CD4-positive, CD25-positive, alpha-beta regulatory T cell (primary cell): ENCODE measurements around the gene CIB4. TPM values are rescaled to one million over a fixed set of nuclear protein-coding genes. Genes with fewer than 3 reads are reported as not detected.

Experiments
- ATAC-seq, 2 donors: fragments of 150-1000 bp; cut with Tn5 transposase; one replicate each; pipeline ENCODE4 v1.10.0; 2021; ENCODE audit warnings: low read depth in 2 of 2, moderate number of reproducible peaks in 2 of 2, moderate library complexity in 1 of 2
- DNase-seq, 3 donors: peaks; one replicate each; pipeline versions ENCODE4 v3.0.0 to v3.0.0-alpha.2; 2012 to 2022; ENCODE audit warnings: mixed read lengths in 1 of 3
- H3K27ac ChIP-seq: one replicate; pipeline ENCODE4 v1.7.0; 2013; ENCODE audit warnings: mild to moderate bottlenecking, low read length; ENCODE audit not compliant: insufficient read depth, poor library complexity, severe bottlenecking
- H3K27me3 ChIP-seq: one replicate; pipeline ENCODE4 v1.7.0; 2013; ENCODE audit warnings: low read length; ENCODE audit not compliant: control insufficient read depth, insufficient read depth
- H3K36me3 ChIP-seq: one replicate; pipeline ENCODE4 v1.7.0; 2013; ENCODE audit warnings: mild to moderate bottlenecking, low read length, moderate library complexity; ENCODE audit not compliant: control insufficient read depth, insufficient read depth
- H3K4me1 ChIP-seq: 2 replicates; pipeline ENCODE4 v1.7.0; 2013; ENCODE audit warnings: mild to moderate bottlenecking, low read length; ENCODE audit not compliant: insufficient read depth, control insufficient read depth, poor library complexity, severe bottlenecking
- H3K4me3 ChIP-seq: one replicate; pipeline ENCODE4 v1.7.0; 2013; ENCODE audit warnings: low read depth, mild to moderate bottlenecking, low read length, moderate library complexity
- H3K9me3 ChIP-seq, 2 experiments: 1 replicate in 1 of 2; 2 replicates in 1 of 2; pipeline ENCODE4 v1.7.0; 2013; ENCODE audit warnings: low read length in 2 of 2, mild to moderate bottlenecking in 1 of 2, moderate library complexity in 1 of 2; ENCODE audit not compliant: control insufficient read depth in 2 of 2
- H3K27ac Mint-ChIP-seq, 3 donors: one replicate each; pipeline ENCODE4 v1.8.0; 2020 to 2022; ENCODE audit warnings: mild to moderate bottlenecking in 3 of 3, mixed read lengths in 3 of 3, moderate library complexity in 2 of 3
- H3K27me3 Mint-ChIP-seq: one replicate; pipeline ENCODE4 v1.8.0; 2022; ENCODE audit warnings: mild to moderate bottlenecking, mixed read lengths
- H3K36me3 Mint-ChIP-seq: one replicate; pipeline ENCODE4 v1.8.0; 2020; ENCODE audit warnings: mixed read lengths
- H3K4me1 Mint-ChIP-seq, 4 donors: one replicate each; pipeline ENCODE4 v1.8.0; 2020 to 2022; ENCODE audit warnings: mixed read lengths in 4 of 4, mild to moderate bottlenecking in 1 of 4
- H3K4me3 Mint-ChIP-seq, 4 donors: one replicate each; pipeline ENCODE4 v1.8.0; 2020 to 2022; ENCODE audit warnings: mild to moderate bottlenecking in 4 of 4, mixed read lengths in 4 of 4, moderate library complexity in 3 of 4
- H3K9me3 Mint-ChIP-seq, 7 donors: one replicate each; pipeline ENCODE4 v1.8.0; 2020 to 2022; ENCODE audit warnings: mixed read lengths in 7 of 7, mild to moderate bottlenecking in 3 of 7, moderate library complexity in 2 of 7
- polyA plus RNA-seq, 4 donors: library from polyadenylated mRNA; unstranded; fragments of 300-500 nt; fragmentation: Illumina TruSeq; gene quantifications; one replicate each; pipeline ENCODE4 v1.2.3, GENCODE V29; 2021
- total RNA-seq: library from RNA; stranded (reverse); gene quantifications from one replicate; pipeline ENCODE4 v1.2.3, GENCODE V29; 2022

CIB4 gene
- not detected for total RNA-seq
- polyA plus RNA-seq, result not detected

DNA sequence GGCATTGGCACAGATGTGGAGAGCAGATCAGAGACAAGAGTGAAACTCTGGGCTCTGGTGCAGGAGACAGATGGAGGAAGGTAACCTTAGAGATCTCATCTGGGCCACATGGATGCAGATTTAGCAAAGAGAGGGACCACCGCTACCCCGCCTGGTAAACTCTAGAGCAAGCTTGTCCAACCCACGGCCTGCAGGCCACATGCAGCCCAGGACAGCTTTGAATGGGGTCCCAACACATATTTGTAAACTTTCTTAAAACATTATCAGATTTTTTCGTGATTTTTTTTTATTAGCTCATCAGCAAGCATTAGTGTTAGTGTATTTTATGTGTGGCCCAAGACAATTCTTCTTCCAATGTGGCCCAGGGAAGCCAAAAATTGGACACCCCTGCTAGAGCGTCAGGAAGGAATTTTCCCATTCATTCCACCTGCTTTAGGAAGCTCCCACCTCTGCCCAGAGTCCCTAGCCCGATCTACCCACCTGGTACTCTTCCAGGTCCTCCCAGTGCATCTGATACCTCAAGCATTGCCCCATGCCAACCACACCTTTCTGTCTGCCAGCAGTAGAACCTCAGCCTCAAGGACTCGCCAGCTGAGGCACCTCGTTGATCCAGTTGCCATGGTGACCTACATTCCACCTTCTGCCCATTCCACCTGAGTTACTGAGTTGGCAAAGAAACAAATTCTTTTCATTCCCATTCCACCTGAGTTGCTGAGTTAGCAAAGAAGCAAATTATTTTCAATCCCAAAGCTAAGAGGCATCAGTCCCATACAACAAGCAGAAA lies at the start of gene CIB4:
Gene CIB4, minus strand, starts transcription at position 586 of the 784 bp plus-strand sequence. Its CDS starts 52 bp downstream, at position 534.
- Mint-ChIP-seq H3K27ac (peak within 1 kb of the TSS in 1 of 3 donors; percentile 34), H3K36me3 (no peaks in the 10 kb centered on the region), H3K4me1 (no peaks in the 10 kb centered on the region), H3K27me3 (peaks cover 43% of the 10 kb centered on the region), H3K4me3 (no peak within 1 kb of the TSS), H3K9me3 (no peaks in the 10 kb centered on the region)
- Histone ChIP-seq H3K27me3 (no peaks in the 10 kb centered on the region), H3K27ac (no peak within 1 kb of the TSS), H3K4me3 (no peak within 1 kb of the TSS), H3K36me3 (no peaks in the 10 kb centered on the region), H3K9me3 (no peaks in the 10 kb centered on the region), H3K4me1 (no peaks in the 10 kb centered on the region)
- no peak for DNase-seq
- ATAC-seq, result no peak

GRCh38 chr2:26687801-26688200 lies 46.6 kb upstream of the CIB4 start:
- H3K4me1 ChIP-seq, result no peaks in the 10 kb centered on the region
- Mint-ChIP-seq H3K36me3 (no peaks in the 10 kb centered on the region), H3K27me3 (peaks cover 48% of the 10 kb centered on the region), H3K9me3 (peaks cover 0 to 1% (median 0%) of the 10 kb centered on the region in 7 donors), H3K27ac (no peak overlapping the region), H3K4me3 (no peak overlapping the region), H3K4me1 (peaks cover 0 to 3% (median 0%) of the 10 kb centered on the region in 4 donors)
- H3K27ac ChIP-seq, result no peak overlapping the region
- no peaks in the 10 kb centered on the region for H3K36me3 ChIP-seq
- ATAC-seq (no peak), DNase-seq (no peak)
- no peaks in the 10 kb centered on the region for H3K9me3 ChIP-seq
- peaks cover 9% of the 10 kb centered on the region for H3K27me3 ChIP-seq
- H3K4me3 ChIP-seq, result no peak overlapping the region

DNA sequence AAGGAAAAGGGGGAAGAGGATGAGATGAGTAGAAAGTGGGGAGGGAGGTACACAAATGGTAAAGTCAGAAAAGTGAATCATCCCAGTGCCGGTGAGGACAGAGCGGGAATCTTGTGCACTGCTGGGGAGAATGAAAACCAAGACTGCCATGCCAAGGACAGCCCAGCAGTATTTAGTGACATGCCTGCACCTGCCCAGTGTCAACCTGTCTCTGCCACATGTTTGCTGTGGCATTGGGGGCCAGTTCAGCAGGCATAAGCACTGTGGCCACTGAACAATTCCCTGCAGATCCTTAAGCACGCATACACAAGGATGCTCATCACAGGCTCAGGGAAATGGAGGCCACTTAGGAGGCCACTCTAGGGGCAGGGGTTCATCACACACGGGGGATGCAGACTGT lies 46.2 kb upstream of the CIB4 start:
- H3K4me3 Mint-ChIP-seq, result no peak overlapping the region
- DNase-seq (no peak), ATAC-seq (no peak)
- H3K27ac Mint-ChIP-seq, result no peak overlapping the region
- Histone ChIP-seq H3K27me3 (peaks cover 9% of the 10 kb centered on the region), H3K27ac (no peak overlapping the region), H3K9me3 (no peaks in the 10 kb centered on the region), H3K36me3 (no peaks in the 10 kb centered on the region), H3K4me3 (no peak overlapping the region), H3K4me1 (no peaks in the 10 kb centered on the region)
- H3K36me3 Mint-ChIP-seq, result no peaks in the 10 kb centered on the region
- H3K4me1 Mint-ChIP-seq, result peaks cover 0 to 3% (median 0%) of the 10 kb centered on the region in 4 donors
- H3K9me3 Mint-ChIP-seq, result peaks cover 0 to 1% (median 0%) of the 10 kb centered on the region in 7 donors
- H3K27me3 Mint-ChIP-seq, result peaks cover 47% of the 10 kb centered on the region

GRCh38 chr2:26685989-26686839 lies 45.0 kb upstream of the CIB4 start:
- Histone ChIP-seq H3K27me3 (peaks cover 9% of the 10 kb centered on the region), H3K27ac (no peak overlapping the region), H3K4me3 (no peak overlapping the region), H3K4me1 (no peaks in the 10 kb centered on the region), H3K9me3 (no peaks in the 10 kb centered on the region), H3K36me3 (no peaks in the 10 kb centered on the region)
- Mint-ChIP-seq H3K27me3 (peaks cover 38% of the 10 kb centered on the region), H3K36me3 (no peaks in the 10 kb centered on the region), H3K9me3 (peaks cover 0 to 1% (median 0%) of the 10 kb centered on the region in 7 donors), H3K4me3 (no peak overlapping the region), H3K27ac (no peak overlapping the region), H3K4me1 (no peaks in the 10 kb centered on the region)
- no peak for DNase-seq
- ATAC-seq, result no peak

DNA sequence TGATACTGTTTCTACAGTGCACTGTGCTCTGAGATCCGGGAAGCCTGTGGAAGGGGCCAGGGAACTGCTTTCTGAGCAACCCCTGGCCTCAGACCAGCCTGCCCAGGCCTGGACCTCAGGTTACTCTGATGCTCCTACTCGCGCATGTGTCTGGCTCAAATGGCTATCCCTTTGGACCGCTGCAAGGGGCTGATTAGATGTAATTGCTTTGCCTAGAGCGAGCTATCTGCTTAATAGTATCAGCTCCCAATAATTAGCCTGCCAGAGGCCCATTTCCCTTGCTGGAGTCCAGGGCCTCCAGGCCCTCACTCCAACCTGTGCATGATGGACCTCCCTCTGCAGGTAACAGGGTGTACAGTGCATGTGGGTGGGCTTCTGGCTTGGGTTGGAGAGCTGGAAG lies 44.2 kb upstream of the CIB4 start:
- H3K27ac ChIP-seq, result no peak overlapping the region
- Mint-ChIP-seq H3K4me1 (no peaks in the 10 kb centered on the region), H3K9me3 (peaks cover 0 to 1% (median 0%) of the 10 kb centered on the region in 7 donors), H3K27me3 (peaks cover 29% of the 10 kb centered on the region), H3K36me3 (no peaks in the 10 kb centered on the region), H3K27ac (no peak overlapping the region), H3K4me3 (no peak overlapping the region)
- H3K36me3 ChIP-seq, result no peaks in the 10 kb centered on the region
- DNase-seq (no peak), ATAC-seq (no peak)
- no peaks in the 10 kb centered on the region for H3K4me1 ChIP-seq
- H3K27me3 ChIP-seq, result peaks cover 9% of the 10 kb centered on the region
- H3K9me3 ChIP-seq, result no peaks in the 10 kb centered on the region
- H3K4me3 ChIP-seq, result no peak overlapping the region

DNA sequence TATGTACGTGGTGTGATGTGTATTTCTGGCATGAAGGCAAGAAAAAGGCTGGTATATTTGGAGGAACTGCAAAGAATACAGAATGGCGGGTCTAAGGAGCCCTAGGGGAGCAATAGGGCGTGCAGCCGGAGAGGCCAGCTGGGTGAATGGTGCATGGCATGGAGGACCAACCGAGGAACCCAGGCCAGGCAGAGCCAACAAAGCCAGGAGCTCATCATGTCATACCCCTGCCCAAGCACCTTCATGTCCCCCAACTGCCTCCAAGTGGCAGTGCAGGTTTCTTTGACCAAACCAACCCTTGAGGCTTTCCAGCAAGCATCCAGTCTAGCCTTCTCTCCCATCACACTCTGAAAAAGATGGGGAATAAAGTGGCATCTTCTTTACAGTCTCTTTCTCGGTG lies 42.4 kb upstream of the CIB4 start:
- H3K27ac Mint-ChIP-seq, result no peak overlapping the region
- ATAC-seq, result no peak
- H3K4me3 ChIP-seq, result no peak overlapping the region
- peaks cover 4% of the 10 kb centered on the region for H3K27me3 ChIP-seq
- H3K27ac ChIP-seq, result no peak overlapping the region
- H3K9me3 ChIP-seq, result no peaks in the 10 kb centered on the region
- no peaks in the 10 kb centered on the region for H3K4me1 Mint-ChIP-seq
- no peak for DNase-seq
- H3K36me3 Mint-ChIP-seq, result no peaks in the 10 kb centered on the region
- H3K36me3 ChIP-seq, result no peaks in the 10 kb centered on the region
- H3K9me3 Mint-ChIP-seq, result no peaks in the 10 kb centered on the region
- H3K27me3 Mint-ChIP-seq, result peaks cover 26% of the 10 kb centered on the region
- no peak overlapping the region for H3K4me3 Mint-ChIP-seq
- no peaks in the 10 kb centered on the region for H3K4me1 ChIP-seq

DNA sequence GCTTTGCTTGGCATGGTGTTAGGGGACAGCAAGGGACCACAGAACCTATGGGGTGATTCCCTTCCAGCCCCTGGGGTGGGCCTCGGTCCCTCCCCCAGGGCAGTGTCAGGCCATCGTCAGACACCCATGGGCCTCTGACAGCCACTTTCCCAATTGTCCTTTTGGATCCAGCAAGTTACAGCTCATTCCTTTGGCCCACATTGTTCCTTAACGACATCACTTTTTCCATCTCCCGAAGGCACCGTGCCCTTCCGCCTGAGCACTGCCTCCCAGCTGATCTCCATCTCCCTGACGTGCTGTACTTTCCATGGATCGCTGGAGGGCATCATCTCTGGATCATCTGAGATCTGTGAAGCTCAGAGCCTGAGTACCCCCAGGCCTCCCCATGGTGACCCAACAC lies 41.0 kb upstream of the CIB4 start:
- Histone ChIP-seq H3K36me3 (no peaks in the 10 kb centered on the region), H3K27me3 (peaks cover 4% of the 10 kb centered on the region), H3K4me1 (no peaks in the 10 kb centered on the region), H3K4me3 (no peak overlapping the region), H3K9me3 (no peaks in the 10 kb centered on the region), H3K27ac (no peak overlapping the region)
- Mint-ChIP-seq H3K4me3 (peak overlapping the region in 1 of 4 donors; percentile 36), H3K4me1 (no peaks in the 10 kb centered on the region), H3K36me3 (no peaks in the 10 kb centered on the region), H3K27me3 (peaks cover 26% of the 10 kb centered on the region), H3K27ac (no peak overlapping the region), H3K9me3 (peaks cover 0 to 3% (median 0%) of the 10 kb centered on the region in 7 donors)
- DNase-seq (no peak), ATAC-seq (no peak)
